Body of pancreas (tissue), 4 donors: ENCODE data around the gene LZTS3. TPM values are rescaled to one million over a fixed set of nuclear protein-coding genes. Genes with fewer than 3 reads are reported as not detected.
"Not testable (repeated sequence)": the region's sequence is repeated elsewhere in the genome, so short reads cannot be mapped to it uniquely, and the experiment has no call there.

ENCODE experiments used
- ATAC-seq: fragments of 150-250 bp; one replicate; pipeline ENCODE4 v1.9.1; 2016
- DNase-seq, 4 donors: peaks; one replicate each; pipeline ENCODE4 v3.0.0-alpha.2; 2019
- H3K27ac ChIP-seq, 4 donors: fragments of 200-600 bp; sonication (generic); 1 replicate in 3 of 4; 2 replicates in 1 of 4; pipeline versions ENCODE4 v1.5.1 to v1.6.1; 2016 to 2019; ENCODE audit warnings: mild to moderate bottlenecking in 1 of 4, mixed read lengths in 1 of 4, moderate library complexity in 1 of 4
- H3K27me3 ChIP-seq, 2 donors: fragments of 200-600 bp; sonication (generic); one replicate each; pipeline ENCODE4 v1.6.0; 2016; ENCODE audit warnings: mild to moderate bottlenecking in 1 of 2
- H3K36me3 ChIP-seq, 2 donors: fragments of 200-600 bp; sonication (generic); replicated peaks in 1 of 2; 2 replicates each; pipeline ENCODE4 v1.5.1; 2016; ENCODE audit warnings: low read depth in 2 of 2; ENCODE audit not compliant: insufficient read depth in 1 of 2
- H3K4me1 ChIP-seq: fragments of 200-600 bp; sonication (generic); one replicate; pipeline ENCODE4 v1.6.0; 2016
- H3K4me3 ChIP-seq, 2 donors: fragments of 200-600 bp; sonication (generic); 1 replicate in 1 of 2; 2 replicates in 1 of 2; pipeline ENCODE4 v1.5.1; 2016 to 2019
- H3K9me3 ChIP-seq, 3 donors: fragments of 200-600 bp; sonication (generic); 1 replicate in 2 of 3; 2 replicates in 1 of 3; pipeline ENCODE4 v1.5.1; 2016
- CTCF ChIP-seq, 7 experiments: fragments of 450-650 bp in 4 of 7; fragments of 200-600 bp in 3 of 7; sonication (generic) in 3 of 7; IDR thresholded peaks; one replicate each; pipeline ENCODE4 v1.5.1; 2016 to 2019; ENCODE audit warnings: antibody characterized with exemption in 7 of 7
- POLR2A ChIP-seq, 3 donors: fragments of 450-650 bp; IDR thresholded peaks; one replicate each; pipeline ENCODE4 v1.6.1; 2016; ENCODE audit warnings: antibody characterized with exemption in 3 of 3, mild to moderate bottlenecking in 2 of 3
- WGBS, 2 donors: methylation state at CpG; one replicate each; pipeline ENCODE4 v1.1.5; 2017; 5-methylcytosine and 5-hydroxymethylcytosine counted together
- intact Hi-C: fragments of 100-400 bp; cut with DNase I; formaldehyde crosslinking; loops from one replicate; pipeline ENCODE4 v1.15.1; 2023
- total RNA-seq, 2 donors: library from RNA; depleted of rRNA; stranded (reverse); fragments of >200 nt; gene quantifications; one replicate each; pipeline ENCODE4 v1.1.0, GENCODE V29; 2016

Gene LZTS3
- total RNA-seq, 2 donors from 2014 or later, result 38.4 to 72.2 TPM

- 43 to 52% methylated on average over 8 of the region's 8 CpGs for WGBS, 2 donors
- Histone ChIP-seq H3K4me1 (peaks cover 33% of the 10 kb centered on the region), H3K9me3 (no peaks in the 10 kb centered on the region), H3K4me3 (no peak overlapping the region), H3K27ac (no peak overlapping the region), H3K36me3 (no peaks in the 10 kb centered on the region), H3K27me3 (no peaks in the 10 kb centered on the region)
- TF ChIP-seq CTCF (IDR thresholded peaks at IDR 0.05) (no peak), POLR2A (IDR thresholded peaks at IDR 0.05) (no peak)
- ATAC-seq (no peak), DNase-seq (no peak)
- intact Hi-C loops, result no loop called here
Measured at GRCh38 chr20:3156811-3157619, 16.3 kb downstream of the LZTS3 start.

- intact Hi-C loops, H3K27ac ChIP-seq, DNase-seq, H3K9me3 ChIP-seq, H3K27me3 ChIP-seq, ATAC-seq, H3K4me3 ChIP-seq, H3K36me3 ChIP-seq, H3K4me1 ChIP-seq: not testable (repeated sequence)
- WGBS, 2 donors, result 91 to 97% methylated on average over 10 of the region's 10 CpGs
Measured at GRCh38 chr20:3152057-3152644, 21.2 kb downstream of the LZTS3 start.

GRCh38 chr20:3150908-3151307 is 22.4 kb downstream of the LZTS3 start:
- DNase-seq (no peak), ATAC-seq (no peak)
- Histone ChIP-seq H3K36me3 (peaks cover 0 to 9% of the 10 kb centered on the region in 2 donors), H3K27me3 (no peaks in the 10 kb centered on the region), H3K27ac (no peak overlapping the region), H3K9me3 (no peaks in the 10 kb centered on the region), H3K4me1 (no peaks in the 10 kb centered on the region), H3K4me3 (no peak overlapping the region)
- intact Hi-C loops, result no loop called here
- TF ChIP-seq POLR2A (IDR thresholded peaks at IDR 0.05) (no peak), CTCF (IDR thresholded peaks at IDR 0.05) (no peak)

- Histone ChIP-seq H3K4me3 (no peak overlapping the region), H3K9me3 (no peaks in the 10 kb centered on the region), H3K4me1 (no peaks in the 10 kb centered on the region), H3K27me3 (no peaks in the 10 kb centered on the region), H3K36me3 (peaks cover 0 to 9% of the 10 kb centered on the region in 2 donors), H3K27ac (no peak overlapping the region)
- intact Hi-C loops, result no loop called here
- ATAC-seq, result no peak
- 91% methylated on average over 10 of the region's 10 CpGs for WGBS, 2 donors
- DNase-seq, result no peak
- TF ChIP-seq CTCF (IDR thresholded peaks at IDR 0.05) (no peak), POLR2A (IDR thresholded peaks at IDR 0.05) (no peak)
Measured at GRCh38 chr20:3146732-3147341, 26.5 kb downstream of the LZTS3 start.

- H3K27ac ChIP-seq, result no peak overlapping the region
- intact Hi-C loops, result no loop called here
- no peak overlapping the region for H3K4me3 ChIP-seq
- ATAC-seq (no peak), DNase-seq (no peak)
- H3K9me3 ChIP-seq, result no peaks in the 10 kb centered on the region
- TF ChIP-seq POLR2A (IDR thresholded peaks at IDR 0.05) (no peak), CTCF (IDR thresholded peaks at IDR 0.05) (no peak)
- H3K27me3 ChIP-seq, result no peaks in the 10 kb centered on the region
- WGBS, 2 donors, result 92 to 96% methylated on average over 3 of the region's 3 CpGs
- no peaks in the 10 kb centered on the region for H3K36me3 ChIP-seq
- no peaks in the 10 kb centered on the region for H3K4me1 ChIP-seq
Measured at GRCh38 chr20:3141757-3142156, 31.6 kb downstream of the LZTS3 start.
